ENCODE results near the gene CCDC152.

Gene CCDC152

GRCh38 chr5:42784132-42784531 lies 27.5 kb downstream of the CCDC152 start:
- no peak overlapping the region for H3K9ac ChIP-seq (ENCODE audit: low read depth, low read length)
- no peaks in the 10 kb centered on the region for H3K9me3 ChIP-seq (ENCODE audit: control insufficient read depth, insufficient read depth, low read length)
- H3K4me3 ChIP-seq (ENCODE audit: low read depth, low read length), result no peak overlapping the region
- H3K36me3 ChIP-seq (ENCODE audit: control insufficient read depth, insufficient read depth, low read length), result no peaks in the 10 kb centered on the region
- no peaks in the 10 kb centered on the region for H3K4me1 ChIP-seq (ENCODE audit: control insufficient read depth, insufficient read depth, low read length)
- no peaks in the 10 kb centered on the region for H3K27me3 ChIP-seq (ENCODE audit: control insufficient read depth, insufficient read depth, low read length)

GRCh38 chr5:42785756-42786155 lies 29.1 kb downstream of the CCDC152 start:
- H3K4me1 ChIP-seq (ENCODE audit: control insufficient read depth, insufficient read depth, low read length), result no peaks in the 10 kb centered on the region
- no peaks in the 10 kb centered on the region for H3K9me3 ChIP-seq (ENCODE audit: control insufficient read depth, insufficient read depth, low read length)
- H3K4me3 ChIP-seq (ENCODE audit: low read depth, low read length), result no peak overlapping the region
- no peaks in the 10 kb centered on the region for H3K27me3 ChIP-seq (ENCODE audit: control insufficient read depth, insufficient read depth, low read length)
- H3K9ac ChIP-seq (ENCODE audit: low read depth, low read length), result no peak overlapping the region
- H3K36me3 ChIP-seq (ENCODE audit: control insufficient read depth, insufficient read depth, low read length), result no peaks in the 10 kb centered on the region

GRCh38 chr5:42787073-42787472 lies 30.5 kb downstream of the CCDC152 start:
- H3K4me1 ChIP-seq (ENCODE audit: control insufficient read depth, insufficient read depth, low read length), result no peaks in the 10 kb centered on the region
- no peak overlapping the region for H3K4me3 ChIP-seq (ENCODE audit: low read depth, low read length)
- H3K9me3 ChIP-seq (ENCODE audit: control insufficient read depth, insufficient read depth, low read length), result no peaks in the 10 kb centered on the region

GRCh38 chr5:42787845-42788244 lies 31.2 kb downstream of the CCDC152 start:
- no peak overlapping the region for H3K9ac ChIP-seq (ENCODE audit: low read depth, low read length)
- H3K36me3 ChIP-seq (ENCODE audit: control insufficient read depth, insufficient read depth, low read length), result no peaks in the 10 kb centered on the region
- H3K9me3 ChIP-seq (ENCODE audit: control insufficient read depth, insufficient read depth, low read length), result no peaks in the 10 kb centered on the region
- H3K4me1 ChIP-seq (ENCODE audit: control insufficient read depth, insufficient read depth, low read length), result no peaks in the 10 kb centered on the region
- no peak overlapping the region for H3K4me3 ChIP-seq (ENCODE audit: low read depth, low read length)
- H3K27me3 ChIP-seq (ENCODE audit: control insufficient read depth, insufficient read depth, low read length), result no peaks in the 10 kb centered on the region

More at GRCh38 chr5:42787073-42787472, 30.5 kb downstream of the CCDC152 start:
- Histone ChIP-seq H3K27me3 (ENCODE audit: control insufficient read depth, insufficient read depth, low read length) (no peaks in the 10 kb centered on the region), H3K9ac (ENCODE audit: low read depth, low read length) (no peak overlapping the region), H3K36me3 (ENCODE audit: control insufficient read depth, insufficient read depth, low read length) (no peaks in the 10 kb centered on the region)

GRCh38 chr5:42791151-42791550 lies 34.5 kb downstream of the CCDC152 start:
- Histone ChIP-seq H3K27me3 (ENCODE audit: control insufficient read depth, insufficient read depth, low read length) (no peaks in the 10 kb centered on the region), H3K4me1 (ENCODE audit: control insufficient read depth, insufficient read depth, low read length) (no peaks in the 10 kb centered on the region), H3K9me3 (ENCODE audit: control insufficient read depth, insufficient read depth, low read length) (no peaks in the 10 kb centered on the region), H3K36me3 (ENCODE audit: control insufficient read depth, insufficient read depth, low read length) (no peaks in the 10 kb centered on the region), H3K9ac (ENCODE audit: low read depth, low read length) (no peak overlapping the region), H3K4me3 (ENCODE audit: low read depth, low read length) (no peak overlapping the region)

GRCh38 chr5:42798284-42799240 lies 41.9 kb downstream of the CCDC152 start:
- Histone ChIP-seq H3K27me3 (ENCODE audit: control insufficient read depth, insufficient read depth, low read length) (no peaks in the 10 kb centered on the region), H3K4me3 (ENCODE audit: low read depth, low read length) (no peak overlapping the region), H3K4me1 (ENCODE audit: control insufficient read depth, insufficient read depth, low read length) (no peaks in the 10 kb centered on the region), H3K9ac (ENCODE audit: low read depth, low read length) (no peak overlapping the region), H3K9me3 (ENCODE audit: control insufficient read depth, insufficient read depth, low read length) (no peaks in the 10 kb centered on the region), H3K36me3 (ENCODE audit: control insufficient read depth, insufficient read depth, low read length) (no peaks in the 10 kb centered on the region)

GRCh38 chr5:42799241-42799608 lies 42.6 kb downstream of the CCDC152 start:
- Histone ChIP-seq H3K4me1 (ENCODE audit: control insufficient read depth, insufficient read depth, low read length) (no peaks in the 10 kb centered on the region), H3K36me3 (ENCODE audit: control insufficient read depth, insufficient read depth, low read length) (no peaks in the 10 kb centered on the region), H3K9me3 (ENCODE audit: control insufficient read depth, insufficient read depth, low read length) (no peaks in the 10 kb centered on the region), H3K9ac (ENCODE audit: low read depth, low read length) (no peak overlapping the region), H3K27me3 (ENCODE audit: control insufficient read depth, insufficient read depth, low read length) (no peaks in the 10 kb centered on the region), H3K4me3 (ENCODE audit: low read depth, low read length) (no peak overlapping the region)

- no peaks in the 10 kb centered on the region for H3K27me3 ChIP-seq (ENCODE audit: control insufficient read depth, insufficient read depth, low read length)
Observed at GRCh38 chr5:42799668-42800114, 43.1 kb downstream of the CCDC152 start.

GRCh38 chr5:42800748-42801330 lies 44.2 kb downstream of the CCDC152 start:
- H3K4me3 ChIP-seq (ENCODE audit: low read depth, low read length), result no peak overlapping the region
- H3K4me1 ChIP-seq (ENCODE audit: control insufficient read depth, insufficient read depth, low read length), result no peaks in the 10 kb centered on the region
- no peaks in the 10 kb centered on the region for H3K9me3 ChIP-seq (ENCODE audit: control insufficient read depth, insufficient read depth, low read length)
- H3K9ac ChIP-seq (ENCODE audit: low read depth, low read length), result no peak overlapping the region
- H3K36me3 ChIP-seq (ENCODE audit: control insufficient read depth, insufficient read depth, low read length), result no peaks in the 10 kb centered on the region
- H3K27me3 ChIP-seq (ENCODE audit: control insufficient read depth, insufficient read depth, low read length), result no peaks in the 10 kb centered on the region

More at GRCh38 chr5:42799668-42800114, 43.1 kb downstream of the CCDC152 start:
- H3K9me3 ChIP-seq (ENCODE audit: control insufficient read depth, insufficient read depth, low read length), result no peaks in the 10 kb centered on the region
- H3K4me1 ChIP-seq (ENCODE audit: control insufficient read depth, insufficient read depth, low read length), result no peaks in the 10 kb centered on the region
- H3K36me3 ChIP-seq (ENCODE audit: control insufficient read depth, insufficient read depth, low read length), result no peaks in the 10 kb centered on the region
- H3K4me3 ChIP-seq (ENCODE audit: low read depth, low read length), result no peak overlapping the region
- no peak overlapping the region for H3K9ac ChIP-seq (ENCODE audit: low read depth, low read length)

GRCh38 chr5:42801516-42802166 lies 45.0 kb downstream of the CCDC152 start:
- H3K4me3 ChIP-seq (ENCODE audit: low read depth, low read length), result no peak overlapping the region
- no peaks in the 10 kb centered on the region for H3K9me3 ChIP-seq (ENCODE audit: control insufficient read depth, insufficient read depth, low read length)
- H3K27me3 ChIP-seq (ENCODE audit: control insufficient read depth, insufficient read depth, low read length), result no peaks in the 10 kb centered on the region
- H3K4me1 ChIP-seq (ENCODE audit: control insufficient read depth, insufficient read depth, low read length), result no peaks in the 10 kb centered on the region
- no peaks in the 10 kb centered on the region for H3K36me3 ChIP-seq (ENCODE audit: control insufficient read depth, insufficient read depth, low read length)
- no peak overlapping the region for H3K9ac ChIP-seq (ENCODE audit: low read depth, low read length)

- H3K4me1 ChIP-seq (ENCODE audit: control insufficient read depth, insufficient read depth, low read length), result peaks cover 3% of the 10 kb centered on the region
- H3K36me3 ChIP-seq (ENCODE audit: control insufficient read depth, insufficient read depth, low read length), result no peaks in the 10 kb centered on the region
- H3K9ac ChIP-seq (ENCODE audit: low read depth, low read length), result no peak overlapping the region
- no peaks in the 10 kb centered on the region for H3K27me3 ChIP-seq (ENCODE audit: control insufficient read depth, insufficient read depth, low read length)
- no peaks in the 10 kb centered on the region for H3K9me3 ChIP-seq (ENCODE audit: control insufficient read depth, insufficient read depth, low read length)
- no peak overlapping the region for H3K4me3 ChIP-seq (ENCODE audit: low read depth, low read length)
Observed at GRCh38 chr5:42804717-42805339, 48.2 kb downstream of the CCDC152 start.

Data from iPS-15b (cell line).